ENCODE measurements around the gene ANKRD1.

Gene ANKRD1

GRCh38 chr10:90936276-90936659 lies 15.4 kb upstream of the ANKRD1 start:
- Histone ChIP-seq H3K27ac (ENCODE audit: insufficient read depth, low read depth, low read length, poor library complexity, severe bottlenecking) (no peak overlapping the region), H3K36me3 (ENCODE audit: control insufficient read depth, insufficient read depth, low read length) (no peaks in the 10 kb centered on the region), H3K27me3 (ENCODE audit: control insufficient read depth, insufficient read depth, low read length, poor library complexity, severe bottlenecking) (no peaks in the 10 kb centered on the region), H3K4me3 (ENCODE audit: insufficient read depth, low read depth, low read length) (no peak overlapping the region), H3K4me1 (ENCODE audit: control insufficient read depth, insufficient read depth, low read length) (peaks cover 4% of the 10 kb centered on the region), H3K9me3 (ENCODE audit: control insufficient read depth, low read length) (no peaks in the 10 kb centered on the region)
- 88 to 93% methylated on average over 2 of the region's 2 CpGs for WGBS, 2 experiments

- WGBS, 2 experiments, result 66 to 68% methylated on average over 5 of the region's 5 CpGs
- no peaks in the 10 kb centered on the region for H3K27me3 ChIP-seq (ENCODE audit: control insufficient read depth, insufficient read depth, low read length, poor library complexity, severe bottlenecking)
- H3K27ac ChIP-seq (ENCODE audit: insufficient read depth, low read depth, low read length, poor library complexity, severe bottlenecking), result no peak overlapping the region
- no peaks in the 10 kb centered on the region for H3K36me3 ChIP-seq (ENCODE audit: control insufficient read depth, insufficient read depth, low read length)
- H3K4me3 ChIP-seq (ENCODE audit: insufficient read depth, low read depth, low read length), result no peak overlapping the region
- no peaks in the 10 kb centered on the region for H3K9me3 ChIP-seq (ENCODE audit: control insufficient read depth, low read length)
- peaks cover 9% of the 10 kb centered on the region for H3K4me1 ChIP-seq (ENCODE audit: control insufficient read depth, insufficient read depth, low read length)
Observed at GRCh38 chr10:90935581-90936275, 14.8 kb upstream of the ANKRD1 start.

GRCh38 chr10:90930971-90931871 lies 10.3 kb upstream of the ANKRD1 start:
- 56 to 59% methylated on average over 6 of the region's 6 CpGs for WGBS, 2 experiments
- H3K4me3 ChIP-seq (ENCODE audit: insufficient read depth, low read depth, low read length), result no peak overlapping the region
- H3K36me3 ChIP-seq (ENCODE audit: control insufficient read depth, insufficient read depth, low read length), result no peaks in the 10 kb centered on the region
- no peaks in the 10 kb centered on the region for H3K27me3 ChIP-seq (ENCODE audit: control insufficient read depth, insufficient read depth, low read length, poor library complexity, severe bottlenecking)
- no peaks in the 10 kb centered on the region for H3K9me3 ChIP-seq (ENCODE audit: control insufficient read depth, low read length)
- H3K4me1 ChIP-seq (ENCODE audit: control insufficient read depth, insufficient read depth, low read length), result peaks cover 26% of the 10 kb centered on the region
- H3K27ac ChIP-seq (ENCODE audit: insufficient read depth, low read depth, low read length, poor library complexity, severe bottlenecking), result peak overlapping the region; percentile 83

GRCh38 chr10:90930070-90930837 lies 9.4 kb upstream of the ANKRD1 start:
- H3K27me3 ChIP-seq (ENCODE audit: control insufficient read depth, insufficient read depth, low read length, poor library complexity, severe bottlenecking), result no peaks in the 10 kb centered on the region
- H3K36me3 ChIP-seq (ENCODE audit: control insufficient read depth, insufficient read depth, low read length), result no peaks in the 10 kb centered on the region
- peak overlapping the region; percentile 83 for H3K27ac ChIP-seq (ENCODE audit: insufficient read depth, low read depth, low read length, poor library complexity, severe bottlenecking)
- H3K4me1 ChIP-seq (ENCODE audit: control insufficient read depth, insufficient read depth, low read length), result peaks cover 26% of the 10 kb centered on the region
- no peak overlapping the region for H3K4me3 ChIP-seq (ENCODE audit: insufficient read depth, low read depth, low read length)
- 16 to 19% methylated on average over 5 of the region's 5 CpGs for WGBS, 2 experiments
- no peaks in the 10 kb centered on the region for H3K9me3 ChIP-seq (ENCODE audit: control insufficient read depth, low read length)

GRCh38 chr10:90929179-90929578 lies 8.3 kb upstream of the ANKRD1 start:
- H3K4me1 ChIP-seq (ENCODE audit: control insufficient read depth, insufficient read depth, low read length), result peaks cover 26% of the 10 kb centered on the region
- H3K4me3 ChIP-seq (ENCODE audit: insufficient read depth, low read depth, low read length), result no peak overlapping the region
- H3K36me3 ChIP-seq (ENCODE audit: control insufficient read depth, insufficient read depth, low read length), result no peaks in the 10 kb centered on the region
- H3K9me3 ChIP-seq (ENCODE audit: control insufficient read depth, low read length), result no peaks in the 10 kb centered on the region
- WGBS, 2 experiments, result 77% methylated on average over 5 of the region's 5 CpGs
- H3K27me3 ChIP-seq (ENCODE audit: control insufficient read depth, insufficient read depth, low read length, poor library complexity, severe bottlenecking), result no peaks in the 10 kb centered on the region
- no peak overlapping the region for H3K27ac ChIP-seq (ENCODE audit: insufficient read depth, low read depth, low read length, poor library complexity, severe bottlenecking)

GRCh38 chr10:90927293-90927692 lies 6.4 kb upstream of the ANKRD1 start:
- WGBS, 2 experiments, result 90% methylated on average over 2 of the region's 2 CpGs; no CpG with 5 or more reads in 1 of the 2 experiments
- Histone ChIP-seq H3K4me1 (ENCODE audit: control insufficient read depth, insufficient read depth, low read length) (peaks cover 26% of the 10 kb centered on the region), H3K27me3 (ENCODE audit: control insufficient read depth, insufficient read depth, low read length, poor library complexity, severe bottlenecking) (no peaks in the 10 kb centered on the region), H3K36me3 (ENCODE audit: control insufficient read depth, insufficient read depth, low read length) (no peaks in the 10 kb centered on the region), H3K27ac (ENCODE audit: insufficient read depth, low read depth, low read length, poor library complexity, severe bottlenecking) (no peak overlapping the region), H3K9me3 (ENCODE audit: control insufficient read depth, low read length) (no peaks in the 10 kb centered on the region), H3K4me3 (ENCODE audit: insufficient read depth, low read depth, low read length) (no peak overlapping the region)

- Histone ChIP-seq H3K27me3 (ENCODE audit: control insufficient read depth, insufficient read depth, low read length, poor library complexity, severe bottlenecking) (no peaks in the 10 kb centered on the region), H3K4me3 (ENCODE audit: insufficient read depth, low read depth, low read length) (no peak overlapping the region), H3K36me3 (ENCODE audit: control insufficient read depth, insufficient read depth, low read length) (no peaks in the 10 kb centered on the region), H3K4me1 (ENCODE audit: control insufficient read depth, insufficient read depth, low read length) (peaks cover 21% of the 10 kb centered on the region), H3K27ac (ENCODE audit: insufficient read depth, low read depth, low read length, poor library complexity, severe bottlenecking) (no peak overlapping the region), H3K9me3 (ENCODE audit: control insufficient read depth, low read length) (no peaks in the 10 kb centered on the region)
- 65 to 73% methylated on average over 4 to 5 of the region's 5 CpGs for WGBS, 2 experiments
Observed at GRCh38 chr10:90925079-90926029, 4.5 kb upstream of the ANKRD1 start.

GRCh38 chr10:90924552-90924951 lies 3.7 kb upstream of the ANKRD1 start:
- Histone ChIP-seq H3K27me3 (ENCODE audit: control insufficient read depth, insufficient read depth, low read length, poor library complexity, severe bottlenecking) (peaks cover 4% of the 10 kb centered on the region), H3K27ac (ENCODE audit: insufficient read depth, low read depth, low read length, poor library complexity, severe bottlenecking) (no peak overlapping the region), H3K4me3 (ENCODE audit: insufficient read depth, low read depth, low read length) (no peak overlapping the region), H3K4me1 (ENCODE audit: control insufficient read depth, insufficient read depth, low read length) (peaks cover 20% of the 10 kb centered on the region), H3K9me3 (ENCODE audit: control insufficient read depth, low read length) (no peaks in the 10 kb centered on the region), H3K36me3 (ENCODE audit: control insufficient read depth, insufficient read depth, low read length) (no peaks in the 10 kb centered on the region)
- 89 to 90% methylated on average over 3 of the region's 3 CpGs for WGBS, 2 experiments

- no peak overlapping the region for H3K4me3 ChIP-seq (ENCODE audit: insufficient read depth, low read depth, low read length)
- peaks cover 7% of the 10 kb centered on the region for H3K27me3 ChIP-seq (ENCODE audit: control insufficient read depth, insufficient read depth, low read length, poor library complexity, severe bottlenecking)
- no peak overlapping the region for H3K27ac ChIP-seq (ENCODE audit: insufficient read depth, low read depth, low read length, poor library complexity, severe bottlenecking)
- peaks cover 15% of the 10 kb centered on the region for H3K4me1 ChIP-seq (ENCODE audit: control insufficient read depth, insufficient read depth, low read length)
- no peaks in the 10 kb centered on the region for H3K9me3 ChIP-seq (ENCODE audit: control insufficient read depth, low read length)
- no peaks in the 10 kb centered on the region for H3K36me3 ChIP-seq (ENCODE audit: control insufficient read depth, insufficient read depth, low read length)
- 71 to 78% methylated on average over 2 of the region's 2 CpGs for WGBS, 2 experiments
Observed at GRCh38 chr10:90923111-90923731, 2.3 kb upstream of the ANKRD1 start.
